ENCODE data around the gene AKAP13.

Gene AKAP13

GRCh38 chr15:85687329-85687728 is 306.9 kb downstream of the AKAP13 start:
- Histone ChIP-seq H3K36me3 (peaks cover 52% of the 10 kb centered on the region), H3K9ac (no peak overlapping the region)

DNA sequence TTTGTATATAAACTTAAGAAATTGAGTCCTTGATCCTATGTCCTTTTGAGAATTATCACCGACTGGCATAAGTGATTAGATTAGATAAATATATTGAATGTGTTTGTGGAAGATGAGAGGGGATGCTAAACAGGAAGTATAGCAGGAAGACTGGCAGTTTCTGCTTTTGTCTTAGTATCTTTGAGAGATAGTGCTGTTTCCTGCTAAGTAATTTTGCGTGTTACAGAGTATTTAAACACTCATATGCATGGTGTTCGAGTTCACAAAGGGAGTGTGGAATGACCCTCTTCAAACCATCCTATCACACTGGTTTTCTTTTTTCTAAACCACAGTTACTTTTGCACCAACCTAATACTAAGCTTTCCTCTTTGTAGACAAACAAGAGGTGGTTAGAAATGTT is 308.3 kb downstream of the AKAP13 start:
- no peaks in the 10 kb centered on the region for H3K9me3 ChIP-seq
- H4K20me1 ChIP-seq, result no peaks in the 10 kb centered on the region
- H3K4me3 ChIP-seq, result no peak overlapping the region
- no peak for TF ChIP-seq Cebpa-rat (IDR thresholded peaks at IDR 0.05)
- H3K4me1 ChIP-seq, result peaks cover 62% of the 10 kb centered on the region
- peaks cover 53% of the 10 kb centered on the region for H3K36me3 ChIP-seq
- no peaks in the 10 kb centered on the region for H3K27me3 ChIP-seq
- H3K27ac ChIP-seq, result peak overlapping the region; percentile 84
- peak overlapping the region; percentile 85 for H3K4me2 ChIP-seq
- peak overlapping the region; percentile 81 for H3K9ac ChIP-seq

More at GRCh38 chr15:85687329-85687728, 306.9 kb downstream of the AKAP13 start:
- Histone ChIP-seq H3K27me3 (no peaks in the 10 kb centered on the region), H3K4me1 (peaks cover 60% of the 10 kb centered on the region), H3K9me3 (no peaks in the 10 kb centered on the region), H3K4me3 (no peak overlapping the region), H3K27ac (peak overlapping the region; percentile 8; the same call in 1 of the 2 replicates), H3K4me2 (peak overlapping the region; percentile 15; the same call in 1 of the 2 replicates), H4K20me1 (no peaks in the 10 kb centered on the region)
- TF ChIP-seq Cebpa-rat (IDR thresholded peaks at IDR 0.05), result no peak

GRCh38 chr15:85689729-85690128 is 309.3 kb downstream of the AKAP13 start:
- no peaks in the 10 kb centered on the region for H3K27me3 ChIP-seq
- peaks cover 53% of the 10 kb centered on the region for H3K36me3 ChIP-seq
- no peaks in the 10 kb centered on the region for H4K20me1 ChIP-seq
- H3K27ac ChIP-seq, result peak overlapping the region; percentile 84
- H3K4me1 ChIP-seq, result peaks cover 62% of the 10 kb centered on the region
- peak overlapping the region; percentile 67 for H3K4me3 ChIP-seq
- no peaks in the 10 kb centered on the region for H3K9me3 ChIP-seq
- no peak for TF ChIP-seq Cebpa-rat (IDR thresholded peaks at IDR 0.05)
- H3K4me2 ChIP-seq, result peak overlapping the region; percentile 85
- H3K9ac ChIP-seq, result peak overlapping the region; percentile 81

GRCh38 chr15:85690561-85691231 is 310.3 kb downstream of the AKAP13 start:
- Histone ChIP-seq H4K20me1 (no peaks in the 10 kb centered on the region), H3K4me1 (peaks cover 62% of the 10 kb centered on the region), H3K27me3 (no peaks in the 10 kb centered on the region), H3K36me3 (peaks cover 53% of the 10 kb centered on the region), H3K4me2 (peak overlapping the region; percentile 85), H3K27ac (peak overlapping the region; percentile 84), H3K9ac (peak overlapping the region; percentile 81), H3K4me3 (peak overlapping the region; percentile 67), H3K9me3 (no peaks in the 10 kb centered on the region)
- TF ChIP-seq Cebpa-rat (IDR thresholded peaks at IDR 0.05), result no peak

GRCh38 chr15:85691350-85692240 is 311.2 kb downstream of the AKAP13 start:
- H3K4me2 ChIP-seq, result peak overlapping the region; percentile 85
- H3K9ac ChIP-seq, result peak overlapping the region; percentile 2; the same call in 1 of the 2 replicates
- no peak overlapping the region for H3K4me3 ChIP-seq
- H3K27me3 ChIP-seq, result no peaks in the 10 kb centered on the region
- H3K36me3 ChIP-seq, result peaks cover 55% of the 10 kb centered on the region
- H3K27ac ChIP-seq, result peak overlapping the region; percentile 64
- no peak for TF ChIP-seq Cebpa-rat (IDR thresholded peaks at IDR 0.05)
- H4K20me1 ChIP-seq, result no peaks in the 10 kb centered on the region
- H3K4me1 ChIP-seq, result peaks cover 62% of the 10 kb centered on the region
- H3K9me3 ChIP-seq, result no peaks in the 10 kb centered on the region

DNA sequence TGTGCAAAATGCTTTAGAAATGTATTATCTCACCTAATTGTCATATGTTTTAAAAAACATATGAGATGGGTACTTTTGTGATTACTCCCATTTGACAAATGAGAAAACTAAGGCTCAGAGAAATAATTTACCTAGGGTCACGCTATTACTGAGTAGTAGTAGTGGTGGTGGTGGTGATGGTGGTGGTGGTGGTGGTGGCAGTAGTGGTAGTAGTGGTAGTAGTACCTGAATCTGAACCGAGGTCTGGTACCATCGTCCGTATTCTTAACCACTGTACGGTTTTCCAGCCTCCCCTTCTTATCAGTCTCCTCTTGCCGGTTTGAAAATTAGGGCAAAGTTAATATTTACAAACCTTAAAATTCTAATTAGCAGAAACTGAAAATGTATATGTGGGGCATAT is 311.9 kb downstream of the AKAP13 start:
- H3K4me1 ChIP-seq, result peaks cover 57% of the 10 kb centered on the region
- H3K4me2 ChIP-seq, result peak overlapping the region; percentile 85
- no peak overlapping the region for H3K27ac ChIP-seq
- no peaks in the 10 kb centered on the region for H4K20me1 ChIP-seq
- H3K9ac ChIP-seq, result no peak overlapping the region
- peaks cover 56% of the 10 kb centered on the region for H3K36me3 ChIP-seq
- H3K9me3 ChIP-seq, result no peaks in the 10 kb centered on the region
- no peak for TF ChIP-seq Cebpa-rat (IDR thresholded peaks at IDR 0.05)
- H3K27me3 ChIP-seq, result no peaks in the 10 kb centered on the region
- no peak overlapping the region for H3K4me3 ChIP-seq

- Histone ChIP-seq H4K20me1 (no peaks in the 10 kb centered on the region), H3K9me3 (no peaks in the 10 kb centered on the region), H3K4me2 (peak overlapping the region; percentile 30), H3K4me3 (no peak overlapping the region), H3K9ac (no peak overlapping the region), H3K4me1 (peaks cover 52% of the 10 kb centered on the region), H3K27ac (no peak overlapping the region), H3K27me3 (no peaks in the 10 kb centered on the region), H3K36me3 (peaks cover 52% of the 10 kb centered on the region)
- TF ChIP-seq Cebpa-rat (IDR thresholded peaks at IDR 0.05), result no peak
Observed at GRCh38 chr15:85692873-85693272, 312.5 kb downstream of the AKAP13 start.

- H3K27ac ChIP-seq, result no peak overlapping the region
- peaks cover 52% of the 10 kb centered on the region for H3K36me3 ChIP-seq
- H3K4me2 ChIP-seq, result peak overlapping the region; percentile 30
- peaks cover 48% of the 10 kb centered on the region for H3K4me1 ChIP-seq
- H3K4me3 ChIP-seq, result no peak overlapping the region
- no peaks in the 10 kb centered on the region for H3K27me3 ChIP-seq
- H3K9me3 ChIP-seq, result no peaks in the 10 kb centered on the region
- no peaks in the 10 kb centered on the region for H4K20me1 ChIP-seq
- no peak for TF ChIP-seq Cebpa-rat (IDR thresholded peaks at IDR 0.05)
- no peak overlapping the region for H3K9ac ChIP-seq
Observed at GRCh38 chr15:85693277-85693676, 312.9 kb downstream of the AKAP13 start.

DNA sequence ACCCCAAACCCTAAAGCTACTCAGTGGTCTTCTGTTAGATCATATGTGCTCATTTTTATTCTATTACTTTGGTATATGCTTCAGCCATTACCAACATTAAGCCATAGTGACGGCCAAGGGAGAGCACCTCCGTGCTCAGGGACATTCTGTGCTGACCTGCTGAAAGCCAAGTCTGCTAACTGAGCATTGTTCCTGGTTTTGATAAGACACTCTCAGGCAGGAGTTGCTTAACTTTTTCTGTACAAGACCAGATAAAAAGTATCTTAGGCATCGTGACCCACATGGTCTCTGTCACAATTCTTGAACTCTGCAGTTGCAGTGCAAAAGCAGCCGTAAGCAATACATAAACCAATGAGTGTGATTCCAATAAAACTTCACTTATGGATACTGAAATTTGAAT is 313.7 kb downstream of the AKAP13 start:
- TF ChIP-seq Cebpa-rat (IDR thresholded peaks at IDR 0.05), result no peak
- Histone ChIP-seq H3K4me1 (peaks cover 39% of the 10 kb centered on the region), H3K4me3 (no peak overlapping the region), H3K36me3 (peaks cover 52% of the 10 kb centered on the region), H3K9ac (no peak overlapping the region), H3K4me2 (no peak overlapping the region), H3K9me3 (no peaks in the 10 kb centered on the region), H4K20me1 (no peaks in the 10 kb centered on the region), H3K27ac (no peak overlapping the region), H3K27me3 (no peaks in the 10 kb centered on the region)

DNA sequence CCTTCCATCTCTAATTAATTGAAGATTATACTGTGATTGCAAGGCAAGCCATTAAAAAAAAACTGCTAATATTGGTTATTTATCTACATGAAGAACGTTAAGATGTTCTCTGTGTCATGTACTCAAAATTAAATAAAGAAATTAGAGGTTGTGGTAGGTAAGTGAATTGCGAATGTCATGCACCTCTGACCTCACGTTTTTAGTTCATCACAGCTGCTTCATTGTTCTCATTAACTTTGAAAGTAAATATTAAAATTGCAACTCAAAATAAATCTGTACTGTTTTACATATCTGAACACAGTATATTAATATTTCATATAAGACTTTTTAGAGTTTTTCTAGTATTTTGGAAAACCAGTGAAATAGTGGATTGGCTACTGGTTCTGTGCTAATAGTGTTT is 320.4 kb downstream of the AKAP13 start:
- Histone ChIP-seq H3K9me3 (no peaks in the 10 kb centered on the region), H3K4me3 (no peak overlapping the region), H3K4me1 (peaks cover 42% of the 10 kb centered on the region), H3K36me3 (peaks cover 34% of the 10 kb centered on the region), H3K27ac (no peak overlapping the region), H3K4me2 (no peak overlapping the region), H4K20me1 (no peaks in the 10 kb centered on the region), H3K9ac (no peak overlapping the region), H3K27me3 (no peaks in the 10 kb centered on the region)
- TF ChIP-seq Cebpa-rat (IDR thresholded peaks at IDR 0.05), result no peak

Data from BLaER1 (cell line).